Thyroid gland (tissue), 4 donors: ENCODE results near the gene WIPF1.

ENCODE experiments used
- CTCF ChIP-seq, 6 experiments: fragments of 200-600 bp in 3 of 6; fragments of 450-650 bp in 3 of 6; sonication (generic) in 3 of 6; IDR thresholded peaks; one replicate each; pipeline ENCODE4 v1.5.1; 2016 to 2019; ENCODE audit warnings: antibody characterized with exemption in 6 of 6, mild to moderate bottlenecking in 2 of 6, inconsistent platforms in 1 of 6, moderate library complexity in 1 of 6
- POLR2A ChIP-seq, 2 donors: fragments of 450-650 bp; IDR thresholded peaks; one replicate each; pipeline ENCODE4 v1.6.1; 2017; ENCODE audit warnings: antibody characterized with exemption in 2 of 2, mild to moderate bottlenecking in 2 of 2, moderate library complexity in 1 of 2

- TF ChIP-seq CTCF (IDR thresholded peaks at IDR 0.05) (no peak), POLR2A (IDR thresholded peaks at IDR 0.05) (no peak)
Observed at GRCh38 chr2:174518395-174518794, 79.2 kb downstream of the WIPF1 start.
